ENCODE data around the gene ETV3L.

- TF ChIP-seq CTCF (IDR thresholded peaks at IDR 0.05), result no peak
- no peak for TF ChIP-seq EZH2phosphoT487 (IDR thresholded peaks at IDR 0.05)
These were observed 31.7 kb upstream of the ETV3L start for GRCh38 chr1:157131281-157131680.
